Sigmoid colon (tissue), 4 donors: ENCODE data around the gene LRRC8A.

Experiments
- CTCF ChIP-seq, 4 experiments: fragments of 450-650 bp in 3 of 4; fragments of 200-600 bp in 1 of 4; IDR thresholded peaks; one replicate each; pipeline ENCODE4 v1.5.1; 2016 to 2019; ENCODE audit warnings: antibody characterized with exemption in 4 of 4, mild to moderate bottlenecking in 3 of 4, moderate library complexity in 2 of 4
- POLR2A ChIP-seq, 2 donors: fragments of 450-650 bp; IDR thresholded peaks; one replicate each; pipeline ENCODE4 v1.6.1; 2016; ENCODE audit warnings: antibody characterized with exemption in 2 of 2, mild to moderate bottlenecking in 2 of 2, moderate library complexity in 2 of 2
- POLR2AphosphoS5 ChIP-seq, 4 donors: sonication (generic); formaldehyde crosslinking; IDR thresholded peaks; one replicate each; pipeline ENCODE4 v1.6.1; 2017; ENCODE audit warnings: antibody characterized with exemption in 4 of 4

DNA sequence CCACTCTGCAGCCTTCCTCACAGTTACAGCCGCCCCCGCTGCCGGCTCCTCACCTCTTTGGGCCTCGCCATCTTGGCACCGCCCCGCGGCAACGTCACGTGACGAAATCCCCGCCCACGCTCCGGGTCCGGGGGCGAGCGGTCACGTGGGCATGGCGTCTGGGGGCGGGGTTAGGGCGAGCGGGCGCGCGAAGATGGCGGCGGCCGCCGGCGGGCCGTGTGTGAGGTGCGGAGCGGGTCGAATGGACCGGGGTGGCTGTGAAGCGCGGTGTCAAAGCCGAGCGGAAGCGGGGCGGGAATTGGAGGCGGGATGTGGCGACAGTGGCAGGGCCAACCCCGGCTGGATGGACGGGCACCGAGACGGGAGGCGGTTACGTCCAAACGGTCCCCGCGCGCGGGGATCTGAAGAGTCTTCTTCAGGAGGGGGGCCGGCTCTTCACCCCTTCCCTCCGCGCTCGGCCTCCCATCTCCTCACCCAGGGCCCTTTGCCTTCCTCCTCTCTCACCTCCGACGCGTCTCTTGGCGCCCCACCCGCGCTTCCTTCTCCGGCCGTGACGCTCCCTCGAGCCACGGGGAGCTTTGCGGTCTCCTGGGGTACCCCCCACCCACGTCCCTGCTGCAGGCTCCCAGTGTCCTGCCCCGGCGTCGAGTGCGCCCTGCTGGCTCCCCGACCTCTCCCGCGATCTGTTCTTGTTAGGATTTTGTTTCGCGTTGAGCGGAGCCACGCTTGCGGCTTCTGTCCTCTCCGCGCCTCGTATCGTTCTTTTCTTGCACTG lies 65.8 kb downstream of the LRRC8A start, which contains the start of the genes DOLK and NUP188:
- TF ChIP-seq CTCF (IDR thresholded peaks at IDR 0.05) = no peak
- TF ChIP-seq POLR2A (IDR thresholded peaks at IDR 0.05) = peak; percentile 87
- peak; percentile 91 to 96 (median 96) for TF ChIP-seq POLR2AphosphoS5 (IDR thresholded peaks at IDR 0.05)
